Measurements from ENCODE around the gene MR1.
"Not testable (repeated sequence)": the region's sequence is repeated elsewhere in the genome, so short reads cannot be mapped to it uniquely, and the experiment has no call there.

Gene MR1

GRCh38 chr1:181060066-181060465, 26.3 kb downstream of the MR1 start:
- Histone ChIP-seq H3K4me2 (no peak overlapping the region), H3K36me3 (ENCODE audit: insufficient read depth) (no peaks in the 10 kb centered on the region), H3K9ac (no peak overlapping the region), H3K27ac (no peak overlapping the region), H3K4me1 (ENCODE audit: low read depth, poor library complexity, severe bottlenecking) (peaks cover 3% of the 10 kb centered on the region), H3K79me2 (ENCODE audit: insufficient read depth, low read depth) (no peaks in the 10 kb centered on the region), H3K4me3 (IDR thresholded peaks at IDR 0.05; ENCODE audit: insufficient read depth, low read depth, low read length) (no peak overlapping the region), H4K20me1 (ENCODE audit: insufficient read depth) (no peaks in the 10 kb centered on the region), H3K27me3 (ENCODE audit: insufficient read depth, low read depth) (no peaks in the 10 kb centered on the region), H2AFZ (ENCODE audit: low read depth) (no peak overlapping the region)
- no peak for TF ChIP-seq CTCF (conservative IDR thresholded peaks at IDR 0.05; ENCODE audit: low read depth, low read length)

GRCh38 chr1:181060947-181061346, 27.2 kb downstream of the MR1 start:
- not testable (repeated sequence) for H4K20me1 ChIP-seq (ENCODE audit: insufficient read depth); H3K4me3 ChIP-seq (IDR thresholded peaks at IDR 0.05; ENCODE audit: insufficient read depth, low read depth, low read length); H3K27me3 ChIP-seq (ENCODE audit: insufficient read depth, low read depth); H3K79me2 ChIP-seq (ENCODE audit: insufficient read depth, low read depth); H3K9ac ChIP-seq; H3K27ac ChIP-seq; H3K4me1 ChIP-seq (ENCODE audit: low read depth, poor library complexity, severe bottlenecking); H3K4me2 ChIP-seq; H2AFZ ChIP-seq (ENCODE audit: low read depth); H3K36me3 ChIP-seq (ENCODE audit: insufficient read depth)

- H3K36me3 ChIP-seq (ENCODE audit: insufficient read depth): no peaks in the 10 kb centered on the region
- no peaks in the 10 kb centered on the region for H3K79me2 ChIP-seq (ENCODE audit: insufficient read depth, low read depth)
- peaks cover 3% of the 10 kb centered on the region for H3K4me1 ChIP-seq (ENCODE audit: low read depth, poor library complexity, severe bottlenecking)
- no peaks in the 10 kb centered on the region for H4K20me1 ChIP-seq (ENCODE audit: insufficient read depth)
- TF ChIP-seq CTCF (conservative IDR thresholded peaks at IDR 0.05; ENCODE audit: low read depth, low read length): no peak
- H3K27ac ChIP-seq: no peak overlapping the region
- H3K4me2 ChIP-seq: no peak overlapping the region
- no peak overlapping the region for H2AFZ ChIP-seq (ENCODE audit: low read depth)
- H3K9ac ChIP-seq: no peak overlapping the region
- H3K4me3 ChIP-seq (IDR thresholded peaks at IDR 0.05; ENCODE audit: insufficient read depth, low read depth, low read length): no peak overlapping the region
- H3K27me3 ChIP-seq (ENCODE audit: insufficient read depth, low read depth): no peaks in the 10 kb centered on the region
These were observed 27.7 kb downstream of the MR1 start for GRCh38 chr1:181061487-181061886.

GRCh38 chr1:181061891-181062835, 28.4 kb downstream of the MR1 start:
- Histone ChIP-seq H3K4me2 (no peak overlapping the region), H3K9ac (no peak overlapping the region), H3K79me2 (ENCODE audit: insufficient read depth, low read depth) (no peaks in the 10 kb centered on the region)

More at GRCh38 chr1:181061891-181062835, 28.4 kb downstream of the MR1 start:
- no peaks in the 10 kb centered on the region for H3K27me3 ChIP-seq (ENCODE audit: insufficient read depth, low read depth)
- H3K4me1 ChIP-seq (ENCODE audit: low read depth, poor library complexity, severe bottlenecking): peaks cover 3% of the 10 kb centered on the region
- no peak for TF ChIP-seq CTCF (conservative IDR thresholded peaks at IDR 0.05; ENCODE audit: low read depth, low read length)
- H4K20me1 ChIP-seq (ENCODE audit: insufficient read depth): no peaks in the 10 kb centered on the region
- no peak overlapping the region for H2AFZ ChIP-seq (ENCODE audit: low read depth)
- no peaks in the 10 kb centered on the region for H3K36me3 ChIP-seq (ENCODE audit: insufficient read depth)
- H3K27ac ChIP-seq: no peak overlapping the region
- no peak overlapping the region for H3K4me3 ChIP-seq (IDR thresholded peaks at IDR 0.05; ENCODE audit: insufficient read depth, low read depth, low read length)
